Common myeloid progenitor, CD34-positive (primary cell): ENCODE measurements around the gene RBFOX1.

Experiments
- CTCF ChIA-PET: fragments of 350-600 bp; sonication (Branson Sonifier 250); formaldehyde crosslinking; loops from one replicate; lab custom pipeline; 2021; ENCODE audit warnings: antibody characterized with exemption; lab: Charles Lee
- POLR2A ChIA-PET: fragments of 350-600 bp; sonication (Branson Sonifier 250); formaldehyde crosslinking; loops from one replicate; lab custom pipeline; 2021; ENCODE audit warnings: antibody characterized with exemption; lab: Charles Lee
- DNase-seq, 3 donors: peaks; one replicate each; pipeline versions ENCODE4 v3.0.0 to v3.0.0-alpha.2; 2013
- H3K27ac ChIP-seq, 2 experiments: 1 replicate in 1 of 2; 2 replicates in 1 of 2; pipeline ENCODE4 v1.7.0; 2013; ENCODE audit warnings: inconsistent platforms in 2 of 2, low read length in 2 of 2, mild to moderate bottlenecking in 2 of 2, low read depth in 1 of 2, moderate library complexity in 1 of 2; ENCODE audit not compliant: severe bottlenecking in 2 of 2, insufficient read depth in 1 of 2, poor library complexity in 1 of 2
- H3K27me3 ChIP-seq, 5 experiments: replicated peaks in 2 of 5; 1 replicate in 3 of 5; 2 replicates in 2 of 5; pipeline versions ENCODE4 v1.6.1 to v1.7.0; 2013; ENCODE audit warnings: low read length in 4 of 5, mild to moderate bottlenecking in 2 of 5, moderate library complexity in 2 of 5, inconsistent platforms in 1 of 5; ENCODE audit not compliant: insufficient read depth in 5 of 5, control insufficient read depth in 4 of 5
- H3K36me3 ChIP-seq, 4 experiments: 1 replicate in 2 of 4; 2 replicates in 2 of 4; pipeline versions ENCODE4 v1.6.1 to v1.7.0; 2013; ENCODE audit warnings: low read length in 3 of 4, control low read depth in 1 of 4, mild to moderate bottlenecking in 1 of 4; ENCODE audit not compliant: control insufficient read depth in 4 of 4, insufficient read depth in 4 of 4
- H3K4me1 ChIP-seq, 4 experiments: 1 replicate in 3 of 4; 2 replicates in 1 of 4; pipeline versions ENCODE4 v1.6.1 to v1.7.1; 2013; ENCODE audit warnings: low read length in 3 of 4, mild to moderate bottlenecking in 3 of 4, control low read depth in 1 of 4, inconsistent platforms in 1 of 4, moderate library complexity in 1 of 4; ENCODE audit not compliant: control insufficient read depth in 4 of 4, insufficient read depth in 4 of 4; ENCODE audit errors: control extremely low read depth in 1 of 4
- H3K4me3 ChIP-seq, 7 experiments: 1 replicate in 4 of 7; 2 replicates in 3 of 7; pipeline versions ENCODE4 v1.5.1 to v1.7.0; 2013; ENCODE audit warnings: mild to moderate bottlenecking in 7 of 7, low read length in 6 of 7, moderate library complexity in 6 of 7, inconsistent platforms in 2 of 7, low read depth in 2 of 7, control low read depth in 1 of 7; ENCODE audit not compliant: insufficient read depth in 4 of 7, control insufficient read depth in 1 of 7; ENCODE audit errors: extremely low read depth in 1 of 7
- H3K9me3 ChIP-seq, 5 experiments: 1 replicate in 4 of 5; 2 replicates in 1 of 5; pipeline versions ENCODE4 v1.6.1 to v1.7.1; 2013; ENCODE audit warnings: low read length in 4 of 5, mild to moderate bottlenecking in 2 of 5, inconsistent platforms in 1 of 5, low read depth in 1 of 5, moderate library complexity in 1 of 5; ENCODE audit not compliant: control insufficient read depth in 4 of 5, insufficient read depth in 2 of 5; ENCODE audit errors: control extremely low read depth in 1 of 5
- WGBS: methylation state at CpG from one replicate; pipeline ENCODE4 v1.1.5; 2013; ENCODE audit not compliant: insufficient coverage; 5-methylcytosine and 5-hydroxymethylcytosine counted together

The RBFOX1 gene

GRCh38 chr16:7601100-7601499 is 268.5 kb downstream of the RBFOX1 start:
- H3K36me3 ChIP-seq: no peaks in the 10 kb centered on the region
- H3K4me3 ChIP-seq: no peak overlapping the region
- no peaks in the 10 kb centered on the region for H3K9me3 ChIP-seq
- ChIA-PET CTCF (no interaction called here), POLR2A (no interaction called here)
- H3K27ac ChIP-seq: no peak overlapping the region
- H3K27me3 ChIP-seq: no peaks in the 10 kb centered on the region
- DNase-seq: no peak
- no peaks in the 10 kb centered on the region for H3K4me1 ChIP-seq
- WGBS: 67% methylated on average over 1 of the region's 3 CpGs

- WGBS: 83% methylated on average over 4 of the region's 7 CpGs
- no peak for DNase-seq
- Histone ChIP-seq H3K4me1 (no peaks in the 10 kb centered on the region), H3K9me3 (no peaks in the 10 kb centered on the region), H3K36me3 (no peaks in the 10 kb centered on the region), H3K27ac (no peak overlapping the region), H3K4me3 (no peak overlapping the region), H3K27me3 (no peaks in the 10 kb centered on the region)
- ChIA-PET POLR2A (no interaction called here), CTCF (no interaction called here)
Measured at GRCh38 chr16:7602291-7602950, 269.8 kb downstream of the RBFOX1 start.

DNA sequence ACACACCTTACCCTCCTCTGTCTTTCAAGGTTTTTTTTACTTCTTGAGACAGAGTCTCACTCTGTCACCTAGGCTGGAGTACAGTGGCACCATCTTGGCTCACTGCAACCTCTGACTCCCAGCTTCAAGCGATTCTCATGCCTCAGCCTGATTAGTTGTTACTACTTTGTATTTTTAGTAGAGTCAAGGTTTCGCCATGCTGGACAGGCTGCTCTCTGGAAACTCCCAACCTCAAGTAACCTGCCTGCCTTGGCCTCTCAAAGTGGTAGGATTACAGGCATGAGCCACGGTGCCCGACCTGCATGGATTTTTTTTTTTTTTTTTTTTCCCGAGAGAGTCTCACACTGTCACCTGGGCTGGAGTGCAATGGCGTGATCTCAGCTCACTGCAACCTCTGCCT is 273.2 kb downstream of the RBFOX1 start:
- 95% methylated on average over 4 of the region's 6 CpGs for WGBS
- Histone ChIP-seq H3K4me1 (no peaks in the 10 kb centered on the region), H3K9me3 (no peaks in the 10 kb centered on the region), H3K36me3 (no peaks in the 10 kb centered on the region), H3K27me3 (no peaks in the 10 kb centered on the region), H3K4me3 (no peak overlapping the region), H3K27ac (no peak overlapping the region)
- ChIA-PET CTCF (no interaction called here), POLR2A (no interaction called here)
- DNase-seq: no peak

- Histone ChIP-seq H3K27ac (no peak overlapping the region), H3K4me3 (no peak overlapping the region), H3K36me3 (no peaks in the 10 kb centered on the region), H3K9me3 (peaks cover 0 to 3% (median 0%) of the 10 kb centered on the region in 5 experiments), H3K27me3 (no peaks in the 10 kb centered on the region), H3K4me1 (no peaks in the 10 kb centered on the region)
- no peak for DNase-seq
- WGBS: 81% methylated on average over 3 of the region's 8 CpGs
- POLR2A ChIA-PET: no interaction called here
- CTCF ChIA-PET: no interaction called here
Measured at GRCh38 chr16:7612671-7613070, 280.0 kb downstream of the RBFOX1 start.

GRCh38 chr16:7613518-7613917 is 280.9 kb downstream of the RBFOX1 start:
- no peaks in the 10 kb centered on the region for H3K4me1 ChIP-seq
- ChIA-PET CTCF (no interaction called here), POLR2A (no interaction called here)
- no peaks in the 10 kb centered on the region for H3K27me3 ChIP-seq
- WGBS: 100% methylated on average over 1 of the region's 2 CpGs
- H3K27ac ChIP-seq: no peak overlapping the region
- DNase-seq: no peak
- no peak overlapping the region for H3K4me3 ChIP-seq
- peaks cover 0 to 3% (median 0%) of the 10 kb centered on the region in 5 experiments for H3K9me3 ChIP-seq
- H3K36me3 ChIP-seq: no peaks in the 10 kb centered on the region

GRCh38 chr16:7614021-7614795 is 281.6 kb downstream of the RBFOX1 start:
- H3K9me3 ChIP-seq: peaks cover 0 to 3% (median 0%) of the 10 kb centered on the region in 5 experiments
- no peaks in the 10 kb centered on the region for H3K36me3 ChIP-seq
- no peaks in the 10 kb centered on the region for H3K4me1 ChIP-seq
- ChIA-PET POLR2A (no interaction called here), CTCF (no interaction called here)
- no peak overlapping the region for H3K4me3 ChIP-seq
- 87% methylated on average over 5 of the region's 7 CpGs for WGBS
- no peak for DNase-seq
- H3K27me3 ChIP-seq: no peaks in the 10 kb centered on the region
- no peak overlapping the region for H3K27ac ChIP-seq

- no peak overlapping the region for H3K27ac ChIP-seq
- WGBS: 97% methylated on average over 5 of the region's 6 CpGs
- ChIA-PET CTCF (no interaction called here), POLR2A (no interaction called here)
- DNase-seq: no peak
- H3K4me1 ChIP-seq: no peaks in the 10 kb centered on the region
- no peaks in the 10 kb centered on the region for H3K27me3 ChIP-seq
- no peaks in the 10 kb centered on the region for H3K36me3 ChIP-seq
- H3K4me3 ChIP-seq: no peak overlapping the region
- peaks cover 0 to 3% (median 0%) of the 10 kb centered on the region in 5 experiments for H3K9me3 ChIP-seq
Measured at GRCh38 chr16:7615565-7615964, 282.9 kb downstream of the RBFOX1 start.
